WTC11 (cell line): ENCODE measurements around the gene MGAT2. TPM values are rescaled to one million over a fixed set of nuclear protein-coding genes. Genes with fewer than 3 reads are reported as not detected.

Source experiments
- ATAC-seq: fragments of 200-7000 bp; cut with Tn5 transposase; 2 replicates; pipeline ENCODE4 v1.10.0; 2021; ENCODE audit warnings: mild to moderate bottlenecking, moderate library complexity
- CTCF ChIA-PET: fragments of 300-600 bp; sonication (Branson Sonifier 250); formaldehyde crosslinking; loops from one replicate; lab custom pipeline; 2021; ENCODE audit warnings: antibody characterized with exemption; lab: Charles Lee
- POLR2A ChIA-PET: fragments of 350-600 bp; sonication (Branson Sonifier 250); formaldehyde crosslinking; loops from one replicate; lab custom pipeline; 2021; ENCODE audit warnings: antibody characterized with exemption; lab: Charles Lee
- DNase-seq: peaks from one replicate; pipeline ENCODE4 v3.0.0; 2021; ENCODE audit warnings: low spot score
- H3K27ac Mint-ChIP-seq: 2 replicates; pipeline ENCODE4 v1.8.0; 2021; ENCODE audit warnings: mixed read lengths
- H3K27me3 Mint-ChIP-seq: 2 replicates; pipeline ENCODE4 v1.8.0; 2021; ENCODE audit warnings: low read depth, mild to moderate bottlenecking, moderate library complexity, mixed read lengths
- H3K36me3 Mint-ChIP-seq: 2 replicates; pipeline ENCODE4 v1.8.0; 2021; ENCODE audit warnings: mixed read lengths
- H3K4me1 Mint-ChIP-seq: 2 replicates; pipeline ENCODE4 v1.8.0; 2022; ENCODE audit warnings: mixed read lengths
- H3K4me3 Mint-ChIP-seq: 2 replicates; pipeline ENCODE4 v1.8.0; 2021; ENCODE audit warnings: mild to moderate bottlenecking, moderate library complexity, mixed read lengths
- H3K9me3 Mint-ChIP-seq: 2 replicates; pipeline ENCODE4 v1.8.0; 2021; ENCODE audit warnings: mixed read lengths
- ELF4 ChIP-seq: sonication (generic); formaldehyde crosslinking; IDR thresholded peaks from 2 replicates; pipeline ENCODE4 v1.8.1; 2022; ENCODE audit warnings: low read depth, mild to moderate bottlenecking, moderate library complexity, missing genetic modification reagents
- EMX1 ChIP-seq: fragments of 250-450 bp; sonication (Bioruptor Pico); IDR thresholded peaks from 2 replicates; pipeline ENCODE4 v1.8.0; 2021; ENCODE audit warnings: mild to moderate bottlenecking
- FOXK1 ChIP-seq: sonication (generic); formaldehyde crosslinking; IDR thresholded peaks from 2 replicates; pipeline ENCODE4 v1.8.0; 2022; ENCODE audit warnings: mild to moderate bottlenecking, moderate library complexity, missing genetic modification reagents
- HMGA2 ChIP-seq: fragments of 250-450 bp; sonication (Bioruptor Pico); IDR thresholded peaks from 2 replicates; pipeline ENCODE4 v1.4.0; 2021; ENCODE audit warnings: mild to moderate bottlenecking, moderate library complexity
- IRF2 ChIP-seq: sonication (generic); formaldehyde crosslinking; IDR thresholded peaks from 2 replicates; pipeline ENCODE4 v1.8.0; 2022; ENCODE audit warnings: low read depth, missing genetic modification reagents, borderline replicate concordance
- JUN ChIP-seq: sonication (generic); formaldehyde crosslinking; IDR thresholded peaks from 2 replicates; pipeline ENCODE4 v1.8.0; 2023; ENCODE audit warnings: mild to moderate bottlenecking, missing genetic modification reagents
- KAT7 ChIP-seq: sonication (generic); formaldehyde crosslinking; IDR thresholded peaks from 2 replicates; pipeline ENCODE4 v1.8.1; 2023; ENCODE audit warnings: missing genetic modification reagents, mild to moderate bottlenecking, borderline replicate concordance
- NFATC4 ChIP-seq: fragments of 250-450 bp; sonication (Bioruptor Pico); IDR thresholded peaks from 2 replicates; pipeline ENCODE4 v1.9.0; 2021; ENCODE audit warnings: mild to moderate bottlenecking
- NFE2L1 ChIP-seq: sonication (generic); formaldehyde crosslinking; IDR thresholded peaks from 2 replicates; pipeline ENCODE4 v1.8.1; 2023; ENCODE audit warnings: missing genetic modification reagents
- NR1H2 ChIP-seq: sonication (generic); formaldehyde crosslinking; IDR thresholded peaks from 2 replicates; pipeline ENCODE4 v1.9.0; 2021; ENCODE audit warnings: mild to moderate bottlenecking, moderate library complexity, missing genetic modification reagents
- NR2C2 ChIP-seq: sonication (generic); formaldehyde crosslinking; IDR thresholded peaks from 2 replicates; pipeline ENCODE4 v1.8.0; 2022; ENCODE audit warnings: mild to moderate bottlenecking, missing genetic modification reagents
- OVOL2 ChIP-seq: fragments of 250-450 bp; sonication (Bioruptor Pico); IDR thresholded peaks from 2 replicates; pipeline ENCODE4 v1.9.0; 2021; ENCODE audit warnings: mild to moderate bottlenecking, borderline replicate concordance
- RELA ChIP-seq: sonication (generic); formaldehyde crosslinking; IDR thresholded peaks from 2 replicates; pipeline ENCODE4 v1.8.1; 2022; ENCODE audit warnings: missing genetic modification reagents, mild to moderate bottlenecking, borderline replicate concordance
- SMAD3 ChIP-seq: sonication (generic); formaldehyde crosslinking; IDR thresholded peaks from 2 replicates; pipeline ENCODE4 v1.8.0; 2022; ENCODE audit warnings: missing genetic modification reagents, mild to moderate bottlenecking, borderline replicate concordance
- SMAD4 ChIP-seq: sonication (generic); formaldehyde crosslinking; IDR thresholded peaks from 2 replicates; pipeline ENCODE4 v1.8.0; 2022; ENCODE audit warnings: mild to moderate bottlenecking, missing genetic modification reagents
- SP1 ChIP-seq: sonication (generic); formaldehyde crosslinking; conservative IDR thresholded peaks from 2 replicates; pipeline ENCODE4 v1.8.1; 2022; ENCODE audit warnings: missing genetic modification reagents
- TCF7 ChIP-seq: sonication (generic); formaldehyde crosslinking; IDR thresholded peaks from 2 replicates; pipeline ENCODE4 v1.8.0; 2022; ENCODE audit warnings: mild to moderate bottlenecking, low read depth, missing genetic modification reagents, moderate library complexity
- TEAD4 ChIP-seq: sonication (generic); formaldehyde crosslinking; IDR thresholded peaks from 2 replicates; pipeline ENCODE4 v1.8.0; 2022; ENCODE audit warnings: mild to moderate bottlenecking, missing genetic modification reagents
- ZNF396 ChIP-seq: fragments of 250-450 bp; sonication (Bioruptor Pico); IDR thresholded peaks from 2 replicates; pipeline ENCODE4 v1.8.0; 2021; ENCODE audit warnings: mild to moderate bottlenecking, moderate library complexity, borderline replicate concordance
- ZNF671 ChIP-seq: fragments of 250-450 bp; sonication (Bioruptor Pico); IDR thresholded peaks from 2 replicates; pipeline ENCODE4 v1.8.0; 2021; ENCODE audit warnings: mild to moderate bottlenecking
- total RNA-seq: library from RNA; stranded (reverse); gene quantifications from 3 replicates; pipeline ENCODE4 v1.2.3, GENCODE V29; 2021
- TF ChIP-seq, protein P1 (sequence below): fragments of 250-450 bp; sonication (Bioruptor Pico); IDR thresholded peaks from 2 replicates; pipeline ENCODE4 v1.9.0; 2021; ENCODE audit warnings: mild to moderate bottlenecking, borderline replicate concordance
- TF ChIP-seq, protein P2 (sequence below): sonication (generic); formaldehyde crosslinking; IDR thresholded peaks from 2 replicates; pipeline ENCODE4 v1.8.1; 2023; ENCODE audit warnings: mild to moderate bottlenecking, missing genetic modification reagents, moderate library complexity
- TF ChIP-seq, protein P3 (sequence below): fragments of 250-450 bp; sonication (Bioruptor Pico); IDR thresholded peaks from 2 replicates; pipeline ENCODE4 v2.1.2; 2022; ENCODE audit warnings: mild to moderate bottlenecking, moderate library complexity
- TF ChIP-seq, protein P4 (sequence below): sonication (generic); formaldehyde crosslinking; IDR thresholded peaks from 2 replicates; pipeline ENCODE4 v1.8.1; 2023; ENCODE audit warnings: mild to moderate bottlenecking, missing genetic modification reagents, moderate library complexity
- TF ChIP-seq, protein P5 (sequence below): sonication (generic); formaldehyde crosslinking; IDR thresholded peaks from 2 replicates; pipeline ENCODE4 v1.8.0; 2022; ENCODE audit warnings: missing genetic modification reagents
- TF ChIP-seq, protein P6 (sequence below): fragments of 250-450 bp; sonication (Bioruptor Pico); IDR thresholded peaks from 2 replicates; pipeline ENCODE4 v1.9.0; 2021; ENCODE audit warnings: mild to moderate bottlenecking
- TF ChIP-seq, protein P7 (sequence below): sonication (generic); formaldehyde crosslinking; IDR thresholded peaks from 2 replicates; pipeline ENCODE4 v1.8.0; 2022; ENCODE audit warnings: mild to moderate bottlenecking, missing genetic modification reagents

Gene MGAT2
- total RNA-seq, 1 experiment from 2014 or later: 25.2 TPM

DNA sequence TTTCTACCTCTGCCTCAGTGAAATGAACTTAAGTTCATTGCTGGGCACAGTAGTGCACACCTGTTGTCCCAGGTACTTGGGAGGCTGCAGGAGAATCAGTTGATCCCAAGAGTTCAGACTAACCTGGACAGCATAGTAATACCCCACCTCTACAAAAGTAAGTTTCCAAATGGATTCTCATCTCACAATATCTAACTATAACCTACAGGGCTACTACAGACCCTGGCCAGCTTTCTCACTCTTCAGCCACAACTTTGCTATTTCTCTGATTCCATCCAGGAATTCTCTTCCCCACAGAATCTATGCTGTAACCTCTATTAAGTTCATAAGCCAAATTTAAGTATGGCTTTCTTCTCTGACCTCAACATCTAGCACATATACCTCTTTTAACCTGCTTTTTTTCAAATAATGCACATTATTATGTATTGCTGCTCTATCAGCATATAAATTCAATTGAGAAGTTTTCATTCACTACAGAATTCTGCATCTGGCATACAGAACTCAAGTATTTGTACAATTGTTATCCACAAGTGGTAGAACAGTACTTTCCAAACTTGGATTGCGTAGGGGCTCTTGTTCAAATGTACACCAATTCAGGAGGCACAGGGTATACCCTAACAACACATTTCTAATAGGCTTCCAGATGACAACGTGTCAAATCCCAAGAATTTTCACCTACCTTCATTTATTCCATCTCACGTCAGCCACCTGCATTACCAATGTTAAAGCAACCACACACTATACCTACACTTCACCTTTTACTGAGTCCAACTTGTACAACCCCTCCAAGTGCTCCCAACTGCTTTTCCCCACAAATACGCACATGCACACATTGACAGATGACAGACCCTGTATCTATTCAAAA, 38.3 kb upstream of the MGAT2 start:
- no peak for DNase-seq
- Mint-ChIP-seq H3K36me3 (peaks cover 53% of the 10 kb centered on the region), H3K27me3 (peaks cover 4% of the 10 kb centered on the region; the same call in 1 of the 2 replicates), H3K9me3 (no peaks in the 10 kb centered on the region), H3K4me3 (peak overlapping the region; percentile 95; the same call in 1 of the 2 replicates), H3K4me1 (peaks cover 39% of the 10 kb centered on the region), H3K27ac (peak overlapping the region; percentile 91)
- CTCF ChIA-PET: no interaction called here
- ATAC-seq: peak; percentile 0
- POLR2A ChIA-PET: interaction anchor here (0.8 kb wide), 1 partner anchor 185 kb away, joined by 5 read pairs; the partner anchor contains the start of gene KLHDC2
- no peak for TF ChIP-seq IRF2 (CRISPR knock-in tag)
- TF ChIP-seq, protein P1, sequence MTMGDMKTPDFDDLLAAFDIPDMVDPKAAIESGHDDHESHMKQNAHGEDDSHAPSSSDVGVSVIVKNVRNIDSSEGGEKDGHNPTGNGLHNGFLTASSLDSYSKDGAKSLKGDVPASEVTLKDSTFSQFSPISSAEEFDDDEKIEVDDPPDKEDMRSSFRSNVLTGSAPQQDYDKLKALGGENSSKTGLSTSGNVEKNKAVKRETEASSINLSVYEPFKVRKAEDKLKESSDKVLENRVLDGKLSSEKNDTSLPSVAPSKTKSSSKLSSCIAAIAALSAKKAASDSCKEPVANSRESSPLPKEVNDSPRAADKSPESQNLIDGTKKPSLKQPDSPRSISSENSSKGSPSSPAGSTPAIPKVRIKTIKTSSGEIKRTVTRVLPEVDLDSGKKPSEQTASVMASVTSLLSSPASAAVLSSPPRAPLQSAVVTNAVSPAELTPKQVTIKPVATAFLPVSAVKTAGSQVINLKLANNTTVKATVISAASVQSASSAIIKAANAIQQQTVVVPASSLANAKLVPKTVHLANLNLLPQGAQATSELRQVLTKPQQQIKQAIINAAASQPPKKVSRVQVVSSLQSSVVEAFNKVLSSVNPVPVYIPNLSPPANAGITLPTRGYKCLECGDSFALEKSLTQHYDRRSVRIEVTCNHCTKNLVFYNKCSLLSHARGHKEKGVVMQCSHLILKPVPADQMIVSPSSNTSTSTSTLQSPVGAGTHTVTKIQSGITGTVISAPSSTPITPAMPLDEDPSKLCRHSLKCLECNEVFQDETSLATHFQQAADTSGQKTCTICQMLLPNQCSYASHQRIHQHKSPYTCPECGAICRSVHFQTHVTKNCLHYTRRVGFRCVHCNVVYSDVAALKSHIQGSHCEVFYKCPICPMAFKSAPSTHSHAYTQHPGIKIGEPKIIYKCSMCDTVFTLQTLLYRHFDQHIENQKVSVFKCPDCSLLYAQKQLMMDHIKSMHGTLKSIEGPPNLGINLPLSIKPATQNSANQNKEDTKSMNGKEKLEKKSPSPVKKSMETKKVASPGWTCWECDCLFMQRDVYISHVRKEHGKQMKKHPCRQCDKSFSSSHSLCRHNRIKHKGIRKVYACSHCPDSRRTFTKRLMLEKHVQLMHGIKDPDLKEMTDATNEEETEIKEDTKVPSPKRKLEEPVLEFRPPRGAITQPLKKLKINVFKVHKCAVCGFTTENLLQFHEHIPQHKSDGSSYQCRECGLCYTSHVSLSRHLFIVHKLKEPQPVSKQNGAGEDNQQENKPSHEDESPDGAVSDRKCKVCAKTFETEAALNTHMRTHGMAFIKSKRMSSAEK: peak; percentile 13; the same call in 1 of the 2 replicates
- peak; percentile 93 for TF ChIP-seq ZNF671
- no peak for TF ChIP-seq ELF4 (CRISPR knock-in tag)
- TF ChIP-seq NFATC4 (CRISPR knock-in tag): peak; percentile 91
- no peak for TF ChIP-seq KAT7 (CRISPR knock-in tag)
- no peak for TF ChIP-seq ZNF396 (CRISPR knock-in tag)
- no peak for TF ChIP-seq RELA (CRISPR knock-in tag)
- peak; percentile 96; the same call in 1 of the 2 replicates for TF ChIP-seq EMX1 (CRISPR knock-in tag)
- TF ChIP-seq JUN: no peak
- TF ChIP-seq, protein P2, sequence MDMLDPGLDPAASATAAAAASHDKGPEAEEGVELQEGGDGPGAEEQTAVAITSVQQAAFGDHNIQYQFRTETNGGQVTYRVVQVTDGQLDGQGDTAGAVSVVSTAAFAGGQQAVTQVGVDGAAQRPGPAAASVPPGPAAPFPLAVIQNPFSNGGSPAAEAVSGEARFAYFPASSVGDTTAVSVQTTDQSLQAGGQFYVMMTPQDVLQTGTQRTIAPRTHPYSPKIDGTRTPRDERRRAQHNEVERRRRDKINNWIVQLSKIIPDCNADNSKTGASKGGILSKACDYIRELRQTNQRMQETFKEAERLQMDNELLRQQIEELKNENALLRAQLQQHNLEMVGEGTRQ (CRISPR knock-in tag): no peak
- TF ChIP-seq NR2C2 (CRISPR knock-in tag): no peak
- TF ChIP-seq, protein P3, sequence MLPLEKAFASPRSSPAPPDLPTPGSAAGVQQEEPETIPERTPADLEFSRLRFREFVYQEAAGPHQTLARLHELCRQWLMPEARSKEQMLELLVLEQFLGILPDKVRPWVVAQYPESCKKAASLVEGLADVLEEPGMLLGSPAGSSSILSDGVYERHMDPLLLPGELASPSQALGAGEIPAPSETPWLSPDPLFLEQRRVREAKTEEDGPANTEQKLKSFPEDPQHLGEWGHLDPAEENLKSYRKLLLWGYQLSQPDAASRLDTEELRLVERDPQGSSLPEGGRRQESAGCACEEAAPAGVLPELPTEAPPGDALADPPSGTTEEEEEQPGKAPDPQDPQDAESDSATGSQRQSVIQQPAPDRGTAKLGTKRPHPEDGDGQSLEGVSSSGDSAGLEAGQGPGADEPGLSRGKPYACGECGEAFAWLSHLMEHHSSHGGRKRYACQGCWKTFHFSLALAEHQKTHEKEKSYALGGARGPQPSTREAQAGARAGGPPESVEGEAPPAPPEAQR: no peak
- no peak for TF ChIP-seq HMGA2 (CRISPR knock-in tag)
- TF ChIP-seq NR1H2 (CRISPR knock-in tag): no peak
- TF ChIP-seq, protein P4, sequence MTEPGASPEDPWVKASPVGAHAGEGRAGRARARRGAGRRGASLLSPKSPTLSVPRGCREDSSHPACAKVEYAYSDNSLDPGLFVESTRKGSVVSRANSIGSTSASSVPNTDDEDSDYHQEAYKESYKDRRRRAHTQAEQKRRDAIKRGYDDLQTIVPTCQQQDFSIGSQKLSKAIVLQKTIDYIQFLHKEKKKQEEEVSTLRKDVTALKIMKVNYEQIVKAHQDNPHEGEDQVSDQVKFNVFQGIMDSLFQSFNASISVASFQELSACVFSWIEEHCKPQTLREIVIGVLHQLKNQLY (CRISPR knock-in tag): no peak
- TF ChIP-seq NFE2L1: no peak
- no peak for TF ChIP-seq TEAD4 (CRISPR knock-in tag)
- TF ChIP-seq SMAD4: no peak
- TF ChIP-seq TCF7 (CRISPR knock-in tag): no peak
- no peak for TF ChIP-seq FOXK1 (CRISPR knock-in tag)
- TF ChIP-seq, protein P5, sequence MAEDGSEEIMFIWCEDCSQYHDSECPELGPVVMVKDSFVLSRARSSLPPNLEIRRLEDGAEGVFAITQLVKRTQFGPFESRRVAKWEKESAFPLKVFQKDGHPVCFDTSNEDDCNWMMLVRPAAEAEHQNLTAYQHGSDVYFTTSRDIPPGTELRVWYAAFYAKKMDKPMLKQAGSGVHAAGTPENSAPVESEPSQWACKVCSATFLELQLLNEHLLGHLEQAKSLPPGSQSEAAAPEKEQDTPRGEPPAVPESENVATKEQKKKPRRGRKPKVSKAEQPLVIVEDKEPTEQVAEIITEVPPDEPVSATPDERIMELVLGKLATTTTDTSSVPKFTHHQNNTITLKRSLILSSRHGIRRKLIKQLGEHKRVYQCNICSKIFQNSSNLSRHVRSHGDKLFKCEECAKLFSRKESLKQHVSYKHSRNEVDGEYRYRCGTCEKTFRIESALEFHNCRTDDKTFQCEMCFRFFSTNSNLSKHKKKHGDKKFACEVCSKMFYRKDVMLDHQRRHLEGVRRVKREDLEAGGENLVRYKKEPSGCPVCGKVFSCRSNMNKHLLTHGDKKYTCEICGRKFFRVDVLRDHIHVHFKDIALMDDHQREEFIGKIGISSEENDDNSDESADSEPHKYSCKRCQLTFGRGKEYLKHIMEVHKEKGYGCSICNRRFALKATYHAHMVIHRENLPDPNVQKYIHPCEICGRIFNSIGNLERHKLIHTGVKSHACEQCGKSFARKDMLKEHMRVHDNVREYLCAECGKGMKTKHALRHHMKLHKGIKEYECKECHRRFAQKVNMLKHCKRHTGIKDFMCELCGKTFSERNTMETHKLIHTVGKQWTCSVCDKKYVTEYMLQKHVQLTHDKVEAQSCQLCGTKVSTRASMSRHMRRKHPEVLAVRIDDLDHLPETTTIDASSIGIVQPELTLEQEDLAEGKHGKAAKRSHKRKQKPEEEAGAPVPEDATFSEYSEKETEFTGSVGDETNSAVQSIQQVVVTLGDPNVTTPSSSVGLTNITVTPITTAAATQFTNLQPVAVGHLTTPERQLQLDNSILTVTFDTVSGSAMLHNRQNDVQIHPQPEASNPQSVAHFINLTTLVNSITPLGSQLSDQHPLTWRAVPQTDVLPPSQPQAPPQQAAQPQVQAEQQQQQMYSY (CRISPR knock-in tag): no peak
- TF ChIP-seq, protein P6, sequence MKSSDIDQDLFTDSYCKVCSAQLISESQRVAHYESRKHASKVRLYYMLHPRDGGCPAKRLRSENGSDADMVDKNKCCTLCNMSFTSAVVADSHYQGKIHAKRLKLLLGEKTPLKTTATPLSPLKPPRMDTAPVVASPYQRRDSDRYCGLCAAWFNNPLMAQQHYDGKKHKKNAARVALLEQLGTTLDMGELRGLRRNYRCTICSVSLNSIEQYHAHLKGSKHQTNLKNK: no peak
- TF ChIP-seq, protein P7, sequence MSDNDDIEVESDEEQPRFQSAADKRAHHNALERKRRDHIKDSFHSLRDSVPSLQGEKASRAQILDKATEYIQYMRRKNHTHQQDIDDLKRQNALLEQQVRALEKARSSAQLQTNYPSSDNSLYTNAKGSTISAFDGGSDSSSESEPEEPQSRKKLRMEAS (CRISPR knock-in tag): no peak
- no peak for TF ChIP-seq OVOL2 (CRISPR knock-in tag)
- no peak for TF ChIP-seq SMAD3 (CRISPR knock-in tag)
- no peak for TF ChIP-seq SP1 (CRISPR knock-in tag)
